Panc1 (cell line): Measurements from ENCODE around the gene FNDC10. TPM values are rescaled to one million over a fixed set of nuclear protein-coding genes. Genes with fewer than 3 reads are reported as not detected.
A peak's percentile ranks its signal among the peaks of the same experiment; 100 is the strongest.

Source experiments
- ATAC-seq: fragments of 200-7000 bp; cut with Tn5 transposase; 2 replicates; pipeline ENCODE4 v1.9.1; 2020; ENCODE audit warnings: mild to moderate bottlenecking, moderate library complexity
- BruUV-seq: library from RNA; stranded (reverse); fragments of 400-500 nt; replicated peaks from 2 replicates; lab custom pipeline; 2021; lab: Mats Ljungman, UMichigan
- CTCF ChIA-PET: fragments of 300-600 bp; sonication (Branson Sonifier 250); formaldehyde crosslinking; loops from one replicate; lab custom pipeline; 2022; ENCODE audit warnings: antibody characterized with exemption; lab: Charles Lee
- POLR2A ChIA-PET: fragments of 300-600 bp; sonication (Branson Sonifier 250); formaldehyde crosslinking; loops from one replicate; lab custom pipeline; 2022; ENCODE audit warnings: antibody characterized with exemption; lab: Charles Lee
- DNase-seq: peaks from one replicate; pipeline ENCODE4 v3.0.0-alpha.2; 2010; ENCODE audit warnings: low read depth, low spot score
- H3K27ac ChIP-seq: 2 replicates; pipeline ENCODE4 v1.5.1; 2011; ENCODE audit warnings: mild to moderate bottlenecking, low read length, inconsistent platforms
- H3K27me3 ChIP-seq: fragments of 200-500 bp; sonication (Bioruptor generic); 2 replicates; pipeline ENCODE4 v1.6.0; 2014; ENCODE audit warnings: low read length, inconsistent platforms; ENCODE audit not compliant: control insufficient read depth, insufficient read depth
- H3K36me3 ChIP-seq: fragments of 200-500 bp; sonication (Bioruptor generic); 2 replicates; pipeline ENCODE4 v1.5.1; 2014; ENCODE audit warnings: inconsistent platforms, mild to moderate bottlenecking, low read length, moderate library complexity; ENCODE audit not compliant: control insufficient read depth, insufficient read depth
- H3K4me1 ChIP-seq: 2 replicates; pipeline ENCODE4 v1.5.1; 2011; ENCODE audit warnings: inconsistent platforms, mild to moderate bottlenecking, low read length, moderate library complexity; ENCODE audit not compliant: control insufficient read depth, insufficient read depth
- H3K4me3 ChIP-seq, 2 experiments: 2 replicates each; pipeline ENCODE4 v1.5.1; 2011 to 2012; ENCODE audit warnings: low read depth in 2 of 2, low read length in 2 of 2, mild to moderate bottlenecking in 2 of 2, inconsistent platforms in 1 of 2, moderate library complexity in 1 of 2
- H3K9me3 ChIP-seq: fragments of 200-500 bp; sonication (Bioruptor generic); 2 replicates; pipeline ENCODE4 v1.5.1; 2014; ENCODE audit warnings: low read depth, mild to moderate bottlenecking, inconsistent platforms, low read length, moderate library complexity; ENCODE audit not compliant: control insufficient read depth, insufficient read depth
- POLR2AphosphoS5 ChIP-seq: IDR thresholded peaks from 2 replicates; pipeline ENCODE4 v1.6.1; 2012; ENCODE audit warnings: mild to moderate bottlenecking, low read depth, low read length, moderate library complexity
- SIN3A ChIP-seq: IDR thresholded peaks from 2 replicates; pipeline ENCODE4 v1.6.1; 2012; ENCODE audit warnings: low read depth, mild to moderate bottlenecking, low read length, moderate library complexity, borderline replicate concordance; ENCODE audit not compliant: insufficient read depth
- TCF7L2 ChIP-seq: IDR thresholded peaks from 2 replicates; pipeline ENCODE4 v1.6.1; 2011; ENCODE audit warnings: mild to moderate bottlenecking, low read depth, low read length, inconsistent platforms
- in situ Hi-C: cut with HindIII; loops from 2 replicates; pipeline ENCODE4 v1.10.0; 2016; ENCODE audit warnings: low sequenced_read_pairs, low pct_unique_long_range_greater_than_20kb
- intact Hi-C: fragments of 100-400 bp; cut with micrococcal nuclease; formaldehyde crosslinking; loops from one replicate; pipeline ENCODE4 v1.10.0; 2022; ENCODE audit not compliant: unreplicated experiment
- total RNA-seq: library from RNA; stranded (reverse); gene quantifications from one replicate; pipeline ENCODE4 v1.2.1, GENCODE V29; 2021; ENCODE audit not compliant: unreplicated experiment
- TF ChIP-seq, protein P1 (sequence below), 2 experiments: IDR thresholded peaks; 2 replicates each; pipeline ENCODE4 v1.6.1; 2011 to 2012; ENCODE audit warnings: low read depth in 2 of 2, control low read depth in 1 of 2, low read length in 1 of 2, mild to moderate bottlenecking in 1 of 2, moderate library complexity in 1 of 2; ENCODE audit not compliant: insufficient read depth in 1 of 2
- TF ChIP-seq, protein P2 (sequence below): fragments of 450-650 bp; IDR thresholded peaks from 2 replicates; pipeline ENCODE4 v1.5.1; 2017; ENCODE audit warnings: mild to moderate bottlenecking

The FNDC10 gene
- total RNA-seq, 1 experiment from 2014 or later: 16.2 TPM

DNA sequence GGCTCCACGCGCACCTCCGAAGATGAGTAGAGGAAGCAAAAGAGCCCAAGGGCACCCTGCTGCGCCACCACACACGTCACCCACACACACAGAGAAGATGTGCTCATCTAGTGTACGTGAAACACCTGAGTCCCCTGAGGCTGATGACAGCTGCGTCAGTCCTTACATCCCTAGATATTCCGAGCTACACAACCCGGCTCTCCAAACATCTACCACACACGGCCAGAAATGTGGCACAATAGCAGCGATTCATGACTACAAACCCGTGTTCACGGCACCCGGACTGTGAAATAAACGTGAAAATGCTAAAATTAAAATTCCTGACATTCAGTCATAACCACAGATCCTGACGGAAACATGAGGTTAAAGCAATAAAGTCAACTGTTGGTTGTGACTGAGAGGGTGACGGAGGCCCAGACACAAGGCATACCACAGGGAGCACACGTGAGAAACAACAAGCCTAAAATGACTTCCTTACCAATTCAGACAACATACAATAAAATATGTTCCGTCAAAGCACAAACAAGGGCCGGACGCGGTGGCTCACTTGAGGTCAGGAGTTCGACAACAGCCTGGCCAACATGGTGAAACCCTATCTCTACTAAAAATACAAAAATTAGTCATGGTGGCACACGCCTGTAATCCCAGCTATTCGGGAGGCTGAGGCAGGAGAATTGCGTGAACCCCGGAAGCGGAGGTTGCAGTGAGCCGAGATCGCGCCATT lies 32.6 kb downstream of the FNDC10 start:
- intact Hi-C loops (no loop called here), in situ Hi-C loops (no loop called here)
- Histone ChIP-seq H3K4me3 (no peak overlapping the region), H3K36me3 (peaks cover 11% of the 10 kb centered on the region), H3K9me3 (no peaks in the 10 kb centered on the region), H3K27me3 (no peaks in the 10 kb centered on the region), H3K4me1 (peaks cover 11% of the 10 kb centered on the region), H3K27ac (no peak overlapping the region)
- BruUV-seq: TSS peak; percentile 1
- ChIA-PET CTCF (no interaction called here), POLR2A (no interaction called here)
- no peak for ATAC-seq
- TF ChIP-seq SIN3A: no peak
- TF ChIP-seq TCF7L2: no peak
- TF ChIP-seq, protein P1, sequence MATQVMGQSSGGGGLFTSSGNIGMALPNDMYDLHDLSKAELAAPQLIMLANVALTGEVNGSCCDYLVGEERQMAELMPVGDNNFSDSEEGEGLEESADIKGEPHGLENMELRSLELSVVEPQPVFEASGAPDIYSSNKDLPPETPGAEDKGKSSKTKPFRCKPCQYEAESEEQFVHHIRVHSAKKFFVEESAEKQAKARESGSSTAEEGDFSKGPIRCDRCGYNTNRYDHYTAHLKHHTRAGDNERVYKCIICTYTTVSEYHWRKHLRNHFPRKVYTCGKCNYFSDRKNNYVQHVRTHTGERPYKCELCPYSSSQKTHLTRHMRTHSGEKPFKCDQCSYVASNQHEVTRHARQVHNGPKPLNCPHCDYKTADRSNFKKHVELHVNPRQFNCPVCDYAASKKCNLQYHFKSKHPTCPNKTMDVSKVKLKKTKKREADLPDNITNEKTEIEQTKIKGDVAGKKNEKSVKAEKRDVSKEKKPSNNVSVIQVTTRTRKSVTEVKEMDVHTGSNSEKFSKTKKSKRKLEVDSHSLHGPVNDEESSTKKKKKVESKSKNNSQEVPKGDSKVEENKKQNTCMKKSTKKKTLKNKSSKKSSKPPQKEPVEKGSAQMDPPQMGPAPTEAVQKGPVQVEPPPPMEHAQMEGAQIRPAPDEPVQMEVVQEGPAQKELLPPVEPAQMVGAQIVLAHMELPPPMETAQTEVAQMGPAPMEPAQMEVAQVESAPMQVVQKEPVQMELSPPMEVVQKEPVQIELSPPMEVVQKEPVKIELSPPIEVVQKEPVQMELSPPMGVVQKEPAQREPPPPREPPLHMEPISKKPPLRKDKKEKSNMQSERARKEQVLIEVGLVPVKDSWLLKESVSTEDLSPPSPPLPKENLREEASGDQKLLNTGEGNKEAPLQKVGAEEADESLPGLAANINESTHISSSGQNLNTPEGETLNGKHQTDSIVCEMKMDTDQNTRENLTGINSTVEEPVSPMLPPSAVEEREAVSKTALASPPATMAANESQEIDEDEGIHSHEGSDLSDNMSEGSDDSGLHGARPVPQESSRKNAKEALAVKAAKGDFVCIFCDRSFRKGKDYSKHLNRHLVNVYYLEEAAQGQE (IDR thresholded peaks at IDR 0.05; ENCODE audit: insufficient read depth in 1 of 2, low read depth in 2 of 2, low read length in 1 of 2): no peak
- TF ChIP-seq, protein P2, sequence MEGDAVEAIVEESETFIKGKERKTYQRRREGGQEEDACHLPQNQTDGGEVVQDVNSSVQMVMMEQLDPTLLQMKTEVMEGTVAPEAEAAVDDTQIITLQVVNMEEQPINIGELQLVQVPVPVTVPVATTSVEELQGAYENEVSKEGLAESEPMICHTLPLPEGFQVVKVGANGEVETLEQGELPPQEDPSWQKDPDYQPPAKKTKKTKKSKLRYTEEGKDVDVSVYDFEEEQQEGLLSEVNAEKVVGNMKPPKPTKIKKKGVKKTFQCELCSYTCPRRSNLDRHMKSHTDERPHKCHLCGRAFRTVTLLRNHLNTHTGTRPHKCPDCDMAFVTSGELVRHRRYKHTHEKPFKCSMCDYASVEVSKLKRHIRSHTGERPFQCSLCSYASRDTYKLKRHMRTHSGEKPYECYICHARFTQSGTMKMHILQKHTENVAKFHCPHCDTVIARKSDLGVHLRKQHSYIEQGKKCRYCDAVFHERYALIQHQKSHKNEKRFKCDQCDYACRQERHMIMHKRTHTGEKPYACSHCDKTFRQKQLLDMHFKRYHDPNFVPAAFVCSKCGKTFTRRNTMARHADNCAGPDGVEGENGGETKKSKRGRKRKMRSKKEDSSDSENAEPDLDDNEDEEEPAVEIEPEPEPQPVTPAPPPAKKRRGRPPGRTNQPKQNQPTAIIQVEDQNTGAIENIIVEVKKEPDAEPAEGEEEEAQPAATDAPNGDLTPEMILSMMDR: no peak
- no peak for TF ChIP-seq POLR2AphosphoS5
- no peak for DNase-seq

DNA sequence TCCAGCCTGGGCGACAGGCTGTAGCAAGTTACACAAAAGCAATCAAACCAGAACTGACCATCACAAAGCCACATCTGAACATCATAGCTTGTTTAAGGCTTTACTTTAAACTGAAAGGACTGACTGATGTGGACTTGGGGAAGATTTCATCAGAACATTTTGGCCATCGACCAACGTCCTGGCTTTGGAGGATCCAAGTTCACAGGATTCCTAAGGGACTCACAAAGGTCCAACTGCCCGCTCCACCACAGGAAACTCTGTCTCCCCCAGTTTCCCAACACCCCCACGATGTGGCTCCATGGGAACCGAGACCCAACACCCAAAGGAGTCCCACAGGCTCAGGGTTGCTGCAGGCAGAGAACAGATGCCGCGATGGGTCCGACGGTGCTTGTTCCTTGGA lies 34.6 kb downstream of the FNDC10 start:
- no peak for DNase-seq
- intact Hi-C loops (no loop called here), in situ Hi-C loops (no loop called here)
- no peak for TF ChIP-seq SIN3A
- TF ChIP-seq, protein P1 (IDR thresholded peaks at IDR 0.05; ENCODE audit: insufficient read depth in 1 of 2, low read depth in 2 of 2, low read length in 1 of 2): no peak
- TF ChIP-seq TCF7L2: no peak
- TF ChIP-seq POLR2AphosphoS5: no peak
- TF ChIP-seq, protein P2: no peak
- ChIA-PET POLR2A (no interaction called here), CTCF (no interaction called here)
- no peaks in the 10 kb centered on the region for H3K9me3 ChIP-seq
- no peak for ATAC-seq
- no TSS peak for BruUV-seq
- peak overlapping the region; percentile 31; the same call in 1 of the 2 replicates for H3K27ac ChIP-seq
- H3K4me1 ChIP-seq: peaks cover 9% of the 10 kb centered on the region
- no peaks in the 10 kb centered on the region for H3K27me3 ChIP-seq
- no peak overlapping the region for H3K4me3 ChIP-seq
- peaks cover 11% of the 10 kb centered on the region for H3K36me3 ChIP-seq
